Measurements from ENCODE around the gene RNF212B.

GRCh38 chr14:23243066-23243465 lies 5.3 kb downstream of the RNF212B start:
- TF ChIP-seq, protein P1, sequence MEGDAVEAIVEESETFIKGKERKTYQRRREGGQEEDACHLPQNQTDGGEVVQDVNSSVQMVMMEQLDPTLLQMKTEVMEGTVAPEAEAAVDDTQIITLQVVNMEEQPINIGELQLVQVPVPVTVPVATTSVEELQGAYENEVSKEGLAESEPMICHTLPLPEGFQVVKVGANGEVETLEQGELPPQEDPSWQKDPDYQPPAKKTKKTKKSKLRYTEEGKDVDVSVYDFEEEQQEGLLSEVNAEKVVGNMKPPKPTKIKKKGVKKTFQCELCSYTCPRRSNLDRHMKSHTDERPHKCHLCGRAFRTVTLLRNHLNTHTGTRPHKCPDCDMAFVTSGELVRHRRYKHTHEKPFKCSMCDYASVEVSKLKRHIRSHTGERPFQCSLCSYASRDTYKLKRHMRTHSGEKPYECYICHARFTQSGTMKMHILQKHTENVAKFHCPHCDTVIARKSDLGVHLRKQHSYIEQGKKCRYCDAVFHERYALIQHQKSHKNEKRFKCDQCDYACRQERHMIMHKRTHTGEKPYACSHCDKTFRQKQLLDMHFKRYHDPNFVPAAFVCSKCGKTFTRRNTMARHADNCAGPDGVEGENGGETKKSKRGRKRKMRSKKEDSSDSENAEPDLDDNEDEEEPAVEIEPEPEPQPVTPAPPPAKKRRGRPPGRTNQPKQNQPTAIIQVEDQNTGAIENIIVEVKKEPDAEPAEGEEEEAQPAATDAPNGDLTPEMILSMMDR (IDR thresholded peaks at IDR 0.05), result no peak
- no peak for TF ChIP-seq POLR2A (IDR thresholded peaks at IDR 0.05)

Data from heart left ventricle (tissue), 13 donors.